NCI-H748 treated with DMSO at 0.1 percent for 48 hours (cell line): Measurements from ENCODE around the gene GADL1.

ENCODE experiments used
- DNase-seq: peaks from one replicate; lab custom pipeline; 2025; lab: John Stamatoyannopoulos, UW

The GADL1 gene

DNA sequence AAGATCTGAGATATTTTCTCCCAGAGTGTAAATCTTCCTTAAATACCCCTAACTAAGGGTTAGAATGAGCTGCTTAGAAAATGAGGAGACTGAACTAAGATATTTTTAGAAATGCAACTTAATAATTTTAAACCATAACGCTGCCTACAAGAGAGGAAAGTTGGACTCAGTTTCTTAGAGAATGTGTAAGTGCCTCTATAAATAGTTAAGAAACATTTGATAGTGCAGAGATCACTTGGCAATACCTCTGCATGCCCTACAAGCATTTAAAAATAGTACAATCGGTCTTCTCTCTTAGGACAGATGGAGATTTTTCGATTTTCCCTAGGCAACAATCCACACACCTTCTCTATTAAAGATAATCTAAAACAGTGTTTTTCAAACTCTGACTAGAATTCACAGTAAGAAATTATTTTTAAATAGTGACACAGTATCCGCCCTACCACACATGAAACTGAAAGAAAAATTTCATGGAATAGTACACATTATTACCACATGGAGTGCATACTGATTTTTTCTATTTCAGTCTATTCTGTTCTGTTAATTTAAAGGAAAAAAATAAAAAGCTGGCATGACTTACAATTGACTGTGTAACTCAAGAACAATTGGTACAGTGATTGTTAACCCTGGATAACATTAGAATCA is 83.2 kb downstream of the GADL1 start:
- no peak for DNase-seq

DNA sequence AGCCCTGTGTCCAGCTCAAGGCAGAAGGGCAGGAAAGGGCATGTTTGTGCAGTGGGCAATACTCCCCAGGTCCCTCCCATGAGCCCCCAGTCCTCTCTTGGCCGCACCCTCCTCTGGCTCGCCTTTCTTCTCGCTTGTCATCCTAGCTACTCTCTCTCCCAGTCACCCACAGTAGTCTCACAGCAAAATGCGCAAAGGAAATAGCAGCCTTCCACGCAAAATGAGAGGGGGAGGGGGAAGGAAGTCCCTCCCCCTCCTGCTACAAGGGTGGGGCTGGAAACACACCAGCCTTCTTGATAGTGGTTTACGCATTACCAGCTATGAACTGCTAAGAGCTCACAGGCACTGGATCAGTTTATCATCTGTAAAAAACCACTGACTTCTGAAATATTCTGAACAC is 83.8 kb downstream of the GADL1 start:
- no peak for DNase-seq

DNA sequence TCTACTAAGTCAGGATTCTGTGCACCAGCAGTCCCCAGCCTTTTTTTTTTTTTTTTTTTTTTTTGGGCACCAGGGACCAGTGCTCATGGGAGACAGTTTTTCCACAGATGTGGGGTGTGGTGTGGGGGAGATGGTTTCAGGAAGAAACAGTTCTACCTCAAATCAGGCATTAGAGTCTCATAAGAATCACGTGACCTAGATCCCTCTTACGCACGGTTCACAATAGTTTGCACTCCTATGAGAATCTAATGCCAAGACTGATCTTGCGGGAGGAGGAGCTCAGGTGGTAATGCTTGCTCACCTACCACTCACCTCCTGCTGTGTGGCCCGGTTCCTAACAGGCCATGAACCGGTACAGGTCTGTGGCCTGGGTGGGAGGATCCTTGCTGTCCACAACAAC is 88.8 kb downstream of the GADL1 start:
- DNase-seq = no peak

DNA sequence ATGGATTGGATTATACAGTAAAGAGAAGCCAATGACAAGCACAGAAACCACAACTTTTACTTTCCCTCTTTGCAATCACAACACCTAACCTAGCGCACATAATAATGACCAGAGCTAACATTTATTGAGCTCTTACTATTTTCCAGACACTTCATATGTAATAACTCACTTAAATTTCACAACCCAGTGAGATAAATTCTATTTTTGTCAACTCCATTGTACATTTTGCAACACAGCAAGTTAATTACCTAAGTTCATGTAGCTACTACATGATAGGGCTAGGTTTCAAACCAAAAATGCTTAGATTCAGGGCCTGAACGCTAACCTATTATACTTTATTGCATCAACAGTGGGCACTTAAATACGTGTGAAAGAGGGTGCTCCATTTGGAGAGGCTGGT is 89.5 kb downstream of the GADL1 start:
- DNase-seq = no peak

DNA sequence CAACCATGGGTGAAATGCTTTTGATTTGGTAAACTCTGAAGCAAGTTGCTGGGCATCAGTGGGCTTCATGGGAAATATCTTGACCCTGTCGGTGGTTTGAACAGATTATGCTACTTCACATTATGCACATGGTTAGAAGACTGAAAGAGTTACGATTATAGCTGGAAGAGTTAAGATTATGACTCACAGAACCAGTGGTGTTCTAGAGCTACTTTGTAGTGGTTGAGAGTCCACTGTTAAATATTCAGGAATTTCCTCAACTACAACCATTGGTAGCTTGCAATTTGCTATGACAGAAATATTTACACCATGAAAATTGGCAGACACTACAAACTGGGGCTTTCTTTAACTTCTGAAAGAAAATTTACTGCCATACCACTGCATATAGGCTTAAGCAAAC is 99.3 kb downstream of the GADL1 start:
- no peak for DNase-seq

DNA sequence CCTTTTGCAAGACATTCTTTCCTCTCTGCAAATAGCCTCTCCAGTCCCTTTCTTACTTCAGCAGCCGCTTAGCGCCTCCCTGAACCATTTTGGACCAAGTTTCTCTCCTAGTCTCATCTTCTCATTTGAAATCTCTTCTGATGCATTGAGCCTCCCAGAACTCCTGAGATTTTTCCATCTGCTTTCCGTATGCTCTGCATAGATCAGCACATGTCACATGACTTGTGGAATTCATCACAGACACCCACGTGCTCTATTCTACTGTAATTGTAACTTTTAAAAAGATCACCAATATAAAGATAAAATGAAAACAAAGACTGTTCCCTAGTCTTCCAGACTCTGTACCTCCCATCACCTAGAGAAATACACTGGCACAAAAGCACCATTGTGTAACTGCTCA is 100.7 kb downstream of the GADL1 start:
- DNase-seq = no peak

DNA sequence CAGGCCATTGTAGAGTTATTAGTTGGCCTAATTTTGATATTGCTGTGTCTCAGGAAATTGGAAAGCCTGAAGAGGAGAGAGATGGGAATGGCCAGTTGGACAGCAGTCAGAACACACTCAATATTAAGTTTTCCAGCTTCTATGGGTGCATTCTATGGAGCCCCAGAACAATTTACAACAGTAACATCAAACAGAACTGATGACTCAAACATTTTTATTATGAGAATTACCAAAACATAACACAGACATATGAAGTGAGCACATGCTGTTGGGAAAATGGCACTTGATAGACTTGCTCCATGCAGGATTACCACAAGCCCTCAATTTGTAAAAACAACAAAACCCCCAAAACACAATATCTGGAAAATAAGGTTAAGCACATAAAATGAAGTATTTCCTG is 104.3 kb downstream of the GADL1 start:
- DNase-seq = no peak

DNA sequence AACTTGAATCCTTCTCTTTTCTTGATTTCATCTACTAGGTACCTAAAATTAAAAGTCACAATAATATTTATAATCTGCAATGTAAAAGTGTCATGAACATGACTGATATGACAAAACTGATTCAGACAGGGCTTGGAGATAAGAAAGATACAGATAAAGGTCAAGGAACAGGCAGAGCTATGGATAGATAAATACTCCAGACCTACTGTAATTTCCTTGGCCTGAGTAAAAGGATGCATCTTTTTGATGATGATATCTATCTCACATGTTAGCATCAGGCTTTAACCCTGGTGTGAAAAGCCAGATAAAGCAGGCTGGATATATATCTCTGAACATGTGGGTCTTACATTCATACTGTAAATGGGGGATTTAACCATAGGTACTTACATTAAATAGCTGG is 108.1 kb downstream of the GADL1 start:
- no peak for DNase-seq

DNA sequence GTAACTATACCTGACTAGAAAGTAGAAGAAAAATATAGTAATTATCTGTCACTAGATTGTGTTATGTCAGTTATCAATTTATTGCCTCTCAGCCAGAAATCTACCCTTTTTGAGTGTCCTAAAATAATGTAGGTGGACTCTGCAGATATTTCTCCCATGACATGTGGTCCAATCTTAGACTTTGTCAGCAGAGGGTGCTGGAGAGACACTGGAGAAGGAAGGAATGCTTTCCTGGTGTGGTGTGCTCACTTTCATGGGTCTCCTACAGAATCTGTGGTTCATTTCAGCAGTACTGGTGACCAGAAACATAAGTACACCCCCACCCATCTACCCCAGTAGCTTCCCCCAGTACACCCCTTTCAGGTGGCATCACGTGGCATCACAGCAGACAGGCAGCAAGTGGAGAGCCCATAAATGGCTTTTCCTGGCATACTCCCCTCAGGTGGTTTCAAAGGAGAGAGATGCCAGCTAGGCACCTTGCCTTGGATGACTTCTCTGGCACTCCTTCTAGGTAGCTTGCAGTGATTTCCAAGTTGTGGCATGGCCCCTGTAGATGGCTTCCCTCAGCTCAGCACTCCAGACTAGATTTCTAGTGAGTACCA is 114.7 kb downstream of the GADL1 start:
- peak; percentile 39 for DNase-seq

DNA sequence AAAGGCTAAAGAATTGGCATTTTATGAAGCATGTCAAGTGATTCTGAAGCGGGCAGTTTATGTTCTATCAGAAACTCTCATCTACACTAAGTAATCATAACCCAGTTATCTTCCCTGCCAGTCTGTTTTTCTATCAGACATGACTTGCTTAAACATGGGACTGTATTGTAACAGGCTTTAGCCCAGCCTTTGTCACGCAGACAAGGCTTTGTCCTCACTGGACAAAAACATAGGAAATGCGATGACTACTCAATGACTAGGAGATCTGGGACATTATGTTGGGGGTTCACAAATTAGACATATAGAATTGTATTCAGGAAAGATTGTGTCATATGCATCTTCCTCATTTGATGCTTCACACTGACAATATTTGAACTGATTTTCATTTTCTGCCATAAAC is 115.5 kb downstream of the GADL1 start:
- DNase-seq = no peak

DNA sequence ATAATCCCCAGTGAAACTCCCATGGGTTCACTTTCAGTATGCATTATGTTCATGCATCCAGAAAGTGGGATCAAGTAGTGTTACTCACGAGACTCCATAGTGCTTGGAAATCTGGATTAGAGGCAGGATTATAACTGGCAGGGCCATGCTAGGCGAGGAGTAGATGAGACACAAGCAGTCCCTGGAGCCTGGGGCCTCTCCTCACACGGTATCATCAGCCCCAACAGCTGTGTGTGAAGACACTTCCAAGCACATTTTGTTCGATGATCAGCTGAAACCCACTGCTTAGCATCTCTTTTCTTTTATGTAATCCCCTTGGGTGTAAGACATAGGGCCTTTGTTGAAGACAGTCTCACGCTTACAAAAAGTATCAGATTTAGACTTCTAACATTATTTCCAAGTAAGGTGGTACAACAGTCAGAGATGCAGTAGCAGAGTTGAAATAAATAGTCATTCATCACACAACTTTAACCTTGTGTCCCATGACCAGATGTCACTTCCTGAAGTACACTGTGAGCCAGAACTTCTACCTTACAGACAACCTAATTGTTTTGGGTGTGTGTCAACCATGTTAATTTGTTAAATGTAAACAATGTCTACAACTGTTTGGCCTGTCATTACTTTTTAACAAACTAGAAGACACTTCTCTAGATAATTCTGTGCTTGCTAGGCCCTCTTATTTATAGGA is 116.9 kb downstream of the GADL1 start:
- DNase-seq = no peak

DNA sequence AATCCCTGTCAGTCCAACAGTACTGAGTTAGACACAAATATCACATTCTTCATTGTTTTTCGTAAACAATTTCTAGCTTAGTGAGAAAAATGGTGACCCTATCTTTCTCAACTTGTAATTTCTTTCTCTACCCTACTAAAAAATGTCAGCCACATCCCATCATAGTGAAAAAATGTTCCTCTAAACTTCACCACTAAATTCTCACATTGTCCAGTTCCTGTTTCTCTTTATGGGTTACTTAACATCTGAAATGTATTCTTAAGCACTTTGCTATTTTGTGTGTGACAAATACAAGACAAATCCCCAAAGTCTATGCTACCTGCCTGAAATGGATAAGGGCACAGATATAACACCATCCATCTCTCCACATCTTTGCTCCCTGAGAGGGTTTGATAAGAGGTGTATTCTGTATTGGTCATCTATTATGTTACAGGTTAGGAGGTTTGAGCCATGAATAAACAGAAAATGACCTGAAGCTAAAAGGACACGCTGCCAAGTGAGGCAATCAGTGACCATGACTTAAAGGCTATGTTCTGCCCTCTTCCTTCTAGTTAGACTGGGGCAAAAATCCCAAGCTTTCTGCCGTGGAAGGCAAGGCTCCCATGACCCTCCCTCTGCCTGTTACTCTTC is 118.2 kb downstream of the GADL1 start:
- DNase-seq = no peak

DNA sequence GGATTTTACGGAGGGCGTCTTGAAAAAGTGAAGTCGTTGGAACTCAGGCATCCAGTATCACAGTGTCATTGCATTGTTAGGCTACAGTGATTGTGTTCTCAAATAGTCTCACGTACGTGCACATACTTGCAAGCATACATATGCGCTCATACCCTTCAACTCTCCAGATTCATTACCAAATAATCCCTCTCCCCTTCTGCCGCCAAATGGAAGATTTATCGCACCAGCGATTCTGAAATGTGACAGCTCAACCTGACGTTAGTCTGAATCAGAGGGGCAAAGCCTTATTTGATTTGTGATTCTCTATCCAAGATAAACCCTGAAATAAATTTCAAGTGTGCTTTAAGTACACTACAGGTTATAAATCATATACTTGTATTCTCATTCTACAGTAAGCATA is 119.4 kb downstream of the GADL1 start:
- no peak for DNase-seq

DNA sequence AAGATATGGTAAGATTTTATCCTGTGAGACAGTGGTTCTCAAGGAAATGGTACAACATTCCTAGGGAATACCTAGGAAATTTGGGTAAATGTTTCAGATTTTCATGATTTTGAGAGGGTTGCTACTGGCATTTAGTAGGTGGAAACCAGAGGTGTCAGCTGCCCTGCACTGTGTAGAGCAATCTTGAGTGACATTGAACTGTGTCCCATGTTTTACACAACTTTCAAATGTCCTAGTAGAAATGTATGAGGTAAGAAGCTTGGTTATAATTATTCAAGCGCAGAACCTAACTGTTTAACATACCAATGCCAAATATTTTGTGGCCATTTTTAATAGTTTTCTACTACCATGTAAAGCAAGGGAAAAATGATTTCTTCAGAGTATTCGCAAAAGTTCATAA is 120.4 kb downstream of the GADL1 start:
- DNase-seq = no peak

DNA sequence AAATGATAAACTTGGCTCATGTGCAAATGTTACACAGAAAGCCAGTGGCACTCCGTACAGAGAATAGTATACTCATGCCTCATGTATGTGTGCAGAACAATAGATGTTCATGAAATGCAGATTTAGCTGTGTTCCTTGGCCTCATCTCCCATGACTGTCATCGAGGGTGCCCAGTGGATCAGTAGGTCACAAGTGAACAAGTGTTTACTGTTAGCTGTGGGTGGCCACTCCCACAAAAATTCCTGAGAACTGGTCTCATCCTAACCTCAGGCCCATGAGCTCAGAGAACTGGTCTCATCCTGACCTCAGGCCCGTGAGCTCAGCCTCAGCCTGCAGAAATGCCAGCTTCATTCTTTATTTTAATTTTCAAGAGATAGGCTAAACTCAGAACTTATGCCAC is 124.1 kb downstream of the GADL1 start:
- no peak for DNase-seq

DNA sequence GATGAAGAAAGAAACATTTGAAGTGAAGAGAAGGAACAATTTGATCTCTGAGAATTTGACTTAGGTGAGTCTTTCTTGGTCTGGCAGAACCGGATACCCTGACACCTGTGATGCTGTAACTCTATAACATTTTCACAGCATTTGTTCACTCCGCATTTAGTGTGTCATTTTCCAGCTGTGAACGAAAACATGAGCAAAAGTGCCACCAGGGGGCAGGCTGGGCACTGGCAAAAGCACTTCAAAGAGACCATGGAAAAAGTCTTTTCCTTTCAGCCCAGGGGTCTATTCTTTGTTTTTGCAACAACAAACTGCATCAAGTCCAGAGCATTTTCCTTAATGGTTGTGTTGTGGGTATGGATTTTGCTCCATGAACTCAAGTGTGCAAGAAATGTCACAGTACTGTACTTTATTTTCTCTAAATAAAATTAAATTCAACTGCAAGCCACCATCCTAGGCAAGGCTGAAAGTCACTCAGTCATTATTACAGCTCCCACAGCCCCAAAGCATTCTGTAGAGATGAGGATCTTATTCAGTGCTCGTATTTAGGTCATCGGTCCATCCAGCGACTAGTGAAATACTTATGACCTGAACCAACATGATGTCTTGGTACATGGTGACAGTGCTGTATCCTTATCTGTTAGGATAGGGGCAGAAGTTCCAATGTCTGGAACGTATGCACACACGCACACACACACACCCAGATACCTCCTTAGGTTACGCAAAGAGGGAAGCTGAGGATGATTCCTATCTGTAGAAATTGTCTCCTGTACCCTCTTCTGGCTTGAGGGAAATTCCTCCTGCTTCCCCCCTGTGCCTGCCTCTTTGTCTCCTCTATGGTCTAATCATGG is 125.5 kb downstream of the GADL1 start:
- DNase-seq = peak; percentile 48

DNA sequence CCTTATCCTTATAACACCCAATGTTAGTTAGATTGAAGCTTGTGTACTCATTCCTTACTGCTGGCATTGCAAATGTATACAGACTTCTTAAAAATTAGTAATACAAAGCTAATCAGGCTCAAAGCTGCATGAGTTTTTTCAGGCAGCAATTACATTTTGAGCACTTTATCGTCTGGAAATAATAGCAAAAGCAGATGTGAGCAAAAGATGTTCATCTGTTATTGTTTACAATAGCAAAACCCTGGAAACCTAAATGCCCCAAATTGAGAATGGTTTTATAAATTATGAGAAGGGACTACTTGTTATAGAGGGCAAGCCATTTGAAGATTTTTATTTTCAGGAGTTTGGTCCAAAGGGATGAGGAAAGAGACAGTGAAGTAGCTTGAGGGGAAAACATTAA is 126.4 kb downstream of the GADL1 start:
- DNase-seq = no peak

DNA sequence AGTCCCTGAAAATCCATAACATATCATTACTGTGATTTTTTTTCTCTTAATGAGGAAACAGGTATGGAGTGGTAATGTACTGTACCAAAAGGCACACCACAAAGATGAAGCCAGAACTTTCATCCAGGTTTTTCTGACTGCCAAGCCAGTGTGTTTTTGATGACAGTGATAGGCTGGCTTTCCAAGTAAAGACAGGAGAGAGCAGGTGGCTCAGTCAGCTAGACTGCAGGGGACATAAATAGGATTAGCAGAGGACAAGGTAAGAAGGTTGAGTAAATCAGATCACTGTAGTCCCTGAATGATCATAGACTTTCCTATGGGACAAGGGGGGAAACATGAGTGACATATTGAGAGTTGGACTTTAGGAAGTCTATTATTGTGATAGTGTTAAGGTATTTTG is 127.9 kb downstream of the GADL1 start:
- DNase-seq = no peak

DNA sequence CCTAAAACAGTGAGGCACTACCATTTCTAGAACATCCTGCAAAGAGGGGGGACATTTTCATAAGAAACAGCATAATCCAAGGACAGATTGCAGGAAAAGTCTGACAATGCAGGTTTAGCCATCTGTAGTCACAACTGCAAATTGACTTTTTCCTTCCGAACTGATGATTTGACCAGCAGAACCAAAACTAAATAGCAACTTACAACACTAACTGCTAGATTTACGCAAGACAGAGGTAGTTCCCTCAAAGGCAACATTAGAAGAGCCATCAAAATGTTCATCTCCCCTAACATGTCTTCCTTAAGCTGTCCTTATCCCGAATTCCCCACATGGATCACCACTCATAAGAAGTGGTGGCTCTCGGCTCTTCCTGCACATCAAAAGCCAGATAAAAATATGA is 129.6 kb downstream of the GADL1 start:
- DNase-seq = no peak

DNA sequence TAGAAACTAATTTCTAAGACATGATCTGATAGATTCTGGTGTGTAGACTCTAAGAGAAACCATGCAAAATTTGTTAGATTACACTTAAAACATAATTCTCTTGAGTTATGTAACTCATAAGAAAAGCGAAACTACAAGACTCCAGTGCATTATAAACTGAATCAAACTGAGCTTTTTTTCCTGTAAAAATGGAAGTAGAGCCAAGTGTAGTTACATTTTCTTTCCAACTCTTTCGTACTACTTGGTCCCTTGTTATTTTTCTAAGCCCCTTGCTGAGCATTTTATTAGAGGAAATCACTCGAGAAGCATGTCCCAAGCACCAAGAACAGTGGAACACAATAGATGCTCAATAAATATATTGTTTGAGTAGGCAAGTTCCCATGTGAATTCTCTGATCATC is 130.2 kb downstream of the GADL1 start:
- DNase-seq = no peak

DNA sequence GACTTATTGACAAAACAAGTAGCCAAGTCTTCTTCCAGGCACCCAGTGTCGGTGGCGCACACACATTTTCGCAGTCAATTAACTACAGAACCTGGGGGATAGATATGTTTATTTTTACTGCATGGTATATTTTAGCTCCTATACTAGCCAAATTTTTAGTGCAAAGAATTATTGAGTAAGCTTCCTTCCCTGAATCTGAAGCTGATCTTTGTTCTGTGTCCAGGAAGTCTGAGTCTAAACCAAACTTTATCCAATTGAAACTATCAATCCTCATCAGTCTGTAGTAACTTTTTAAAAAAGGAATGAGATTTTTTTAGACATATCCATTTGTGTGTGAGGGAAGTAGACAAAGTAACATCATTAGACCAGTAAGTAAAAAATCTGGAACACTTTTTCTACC is 133.1 kb downstream of the GADL1 start:
- no peak for DNase-seq

DNA sequence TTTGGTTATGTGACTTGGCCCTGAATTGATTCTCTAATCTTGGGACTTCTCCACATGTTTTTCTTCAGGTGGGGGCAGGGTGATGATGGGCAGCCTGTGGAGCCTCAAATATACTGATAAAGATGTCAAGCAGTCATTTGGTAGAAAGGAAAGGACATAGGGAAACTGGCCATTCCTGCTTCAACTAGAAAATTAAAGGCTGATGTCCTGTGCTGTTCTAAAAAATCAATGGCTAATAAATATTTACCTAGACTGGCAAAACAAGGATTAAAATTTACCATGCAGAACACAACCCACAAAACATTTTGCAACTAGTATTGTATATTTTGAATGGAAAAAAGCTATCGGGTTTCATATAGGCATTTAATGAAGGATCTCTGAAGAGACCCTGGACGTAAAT is 133.7 kb downstream of the GADL1 start:
- no peak for DNase-seq
